HepG2 (cell line): ENCODE data around the gene ANLN. TPM values are rescaled to one million over a fixed set of nuclear protein-coding genes. Genes with fewer than 3 reads are reported as not detected.

ENCODE experiments used
- CSRNP1 ChIP-seq: sonication (generic); formaldehyde crosslinking; IDR thresholded peaks from 2 replicates; pipeline ENCODE4 v1.8.1; 2023; ENCODE audit warnings: mild to moderate bottlenecking, missing genetic modification reagents
- DDIT3 ChIP-seq: sonication (generic); formaldehyde crosslinking; IDR thresholded peaks from 2 replicates; pipeline ENCODE4 v1.4.0; 2020; ENCODE audit warnings: mild to moderate bottlenecking, missing genetic modification reagents
- GMEB1 ChIP-seq: sonication (generic); formaldehyde crosslinking; IDR thresholded peaks from 2 replicates; pipeline ENCODE4 v1.5.1; 2020; ENCODE audit warnings: missing genetic modification reagents, mild to moderate bottlenecking, borderline replicate concordance
- GTF3A ChIP-seq: sonication (generic); formaldehyde crosslinking; conservative IDR thresholded peaks from 2 replicates; pipeline ENCODE4 v1.4.0; 2020; ENCODE audit warnings: mild to moderate bottlenecking, missing genetic modification reagents
- IRX3 ChIP-seq: sonication (generic); formaldehyde crosslinking; IDR thresholded peaks from 2 replicates; pipeline ENCODE4 v1.8.1; 2023; ENCODE audit warnings: mild to moderate bottlenecking, low read depth, missing genetic modification reagents, borderline replicate concordance
- MTF1 ChIP-seq: sonication (generic); formaldehyde crosslinking; IDR thresholded peaks from 2 replicates; pipeline ENCODE4 v1.5.0; 2020; ENCODE audit warnings: missing genetic modification reagents
- PAF1 ChIP-seq: IDR thresholded peaks from 2 replicates; pipeline ENCODE4 v1.6.1; 2016; ENCODE audit warnings: missing genetic modification reagents, missing compliant biosample characterization
- REST ChIP-seq, 2 experiments: IDR thresholded peaks; 2 replicates each; pipeline ENCODE4 v1.6.1; 2011 to 2012; ENCODE audit warnings: low read length in 2 of 2, borderline replicate concordance in 1 of 2, low read depth in 1 of 2, mild to moderate bottlenecking in 1 of 2, moderate library complexity in 1 of 2
- RNF2 ChIP-seq: fragments of 450-650 bp; conservative IDR thresholded peaks from 2 replicates; pipeline ENCODE4 v1.6.1; 2016; ENCODE audit warnings: low read depth
- RORA ChIP-seq: sonication (generic); formaldehyde crosslinking; IDR thresholded peaks from 2 replicates; pipeline ENCODE4 v1.5.0; 2020; ENCODE audit warnings: mild to moderate bottlenecking, missing genetic modification reagents, moderate library complexity
- SMAD1 ChIP-seq: sonication (generic); formaldehyde crosslinking; IDR thresholded peaks from 2 replicates; pipeline ENCODE4 v1.4.0; 2020; ENCODE audit warnings: missing genetic modification reagents, low read depth, mild to moderate bottlenecking, borderline replicate concordance
- ZBTB42 ChIP-seq: sonication (generic); formaldehyde crosslinking; IDR thresholded peaks from 2 replicates; pipeline ENCODE4 v1.5.0; 2020; ENCODE audit warnings: mild to moderate bottlenecking, missing genetic modification reagents
- ZFP41 ChIP-seq: sonication (generic); formaldehyde crosslinking; IDR thresholded peaks from 2 replicates; pipeline ENCODE4 v1.4.0; 2020; ENCODE audit warnings: mild to moderate bottlenecking, missing genetic modification reagents, borderline replicate concordance
- ZMAT5 ChIP-seq: sonication (generic); formaldehyde crosslinking; IDR thresholded peaks from 2 replicates; pipeline ENCODE4 v1.5.0; 2020; ENCODE audit warnings: mild to moderate bottlenecking, low read depth, missing genetic modification reagents, borderline replicate concordance
- ZNF207 ChIP-seq: fragments of 450-650 bp; IDR thresholded peaks from 2 replicates; pipeline ENCODE4 v1.6.1; 2016; ENCODE audit warnings: antibody characterized with exemption, borderline replicate concordance
- ZNF333 ChIP-seq: sonication (generic); formaldehyde crosslinking; IDR thresholded peaks from 2 replicates; pipeline ENCODE4 v1.4.0; 2020; ENCODE audit warnings: mild to moderate bottlenecking, missing genetic modification reagents, borderline replicate concordance
- ZNF431 ChIP-seq: sonication (generic); formaldehyde crosslinking; IDR thresholded peaks from 2 replicates; pipeline ENCODE4 v1.9.0; 2022; ENCODE audit warnings: missing genetic modification reagents, low read depth, mild to moderate bottlenecking, borderline replicate concordance
- ZNF432 ChIP-seq: sonication (generic); formaldehyde crosslinking; IDR thresholded peaks from 2 replicates; pipeline ENCODE4 v1.5.0; 2020; ENCODE audit warnings: missing genetic modification reagents, mild to moderate bottlenecking, borderline replicate concordance
- ZNF713 ChIP-seq: sonication (generic); formaldehyde crosslinking; IDR thresholded peaks from 2 replicates; pipeline ENCODE4 v1.4.0; 2020; ENCODE audit warnings: mild to moderate bottlenecking, missing genetic modification reagents
- ZNF792 ChIP-seq: IDR thresholded peaks from 2 replicates; pipeline ENCODE4 v1.6.1; 2016
- polyA plus RNA-seq, 8 experiments: library from polyadenylated mRNA; depleted of rRNA in 3 of 8; stranded (reverse) in 7 of 8; unstranded in 1 of 8; fragments of >200 nt; fragmentation: Illumina TruSeq in 4 of 8; extraction: Trizol in 4 of 8; gene quantifications; 2 replicates each; pipeline versions ENCODE4 v1.2.1 to v1.2.3, GENCODE V29; 2011 to 2016; ENCODE audit warnings: low read depth in 4 of 8, missing spikeins in 1 of 8, mixed read lengths in 1 of 8; ENCODE audit not compliant: insufficient read depth in 1 of 8
- total RNA-seq, 5 experiments: library from RNA; depleted of rRNA; stranded (reverse); fragments of >200 nt; fragmentation: Illumina TruSeq; extraction: Trizol; gene quantifications; 2 replicates each; pipeline ENCODE4 v1.2.3, GENCODE V29; 2016; ENCODE audit warnings: low read depth in 1 of 5

ANLN gene
- total and polyA plus RNA-seq, 2 of the 13 experiments (the other 11 are each of a cell fraction or from before 2014, with no cell fraction given), result 20.0 to 72.0 TPM

- TF ChIP-seq GMEB1 (CRISPR knock-in tag) (no peak; the same call in 1 of the 2 replicates), ZNF432 (CRISPR knock-in tag) (no peak), GTF3A (CRISPR knock-in tag) (no peak), ZBTB42 (CRISPR knock-in tag) (peak; percentile 48; the same call in 1 of the 2 replicates), RNF2 (no peak; the same call in 1 of the 2 replicates), DDIT3 (CRISPR knock-in tag) (no peak), ZNF431 (CRISPR knock-in tag) (no peak), ZFP41 (no peak), ZNF792 (CRISPR knock-in tag) (no peak), MTF1 (no peak; the same call in 1 of the 2 replicates), ZNF207 (no peak), PAF1 (CRISPR knock-in tag) (no peak), ZNF713 (CRISPR knock-in tag) (no peak), CSRNP1 (peak; percentile 33; the same call in 1 of the 2 replicates), REST (IDR thresholded peaks at IDR 0.05; ENCODE audit: borderline replicate concordance in 1 of 2, low read depth in 1 of 2, low read length in 2 of 2) (no peak), ZNF333 (CRISPR knock-in tag) (no peak), IRX3 (CRISPR knock-in tag) (no peak), RORA (no peak), SMAD1 (CRISPR knock-in tag) (no peak), ZMAT5 (CRISPR knock-in tag) (no peak)
Observed at GRCh38 chr7:36389371-36390198, at the start of gene ANLN (continued).
